ENCODE data around the gene BRICD5. TPM values are rescaled to one million over a fixed set of nuclear protein-coding genes. Genes with fewer than 3 reads are reported as not detected.
A peak's percentile ranks its signal among the peaks of the same experiment; 100 is the strongest.

Gene BRICD5
- total and polyA plus RNA-seq, 2 of the 13 experiments (the other 11 are each of a cell fraction or from before 2014, with no cell fraction given) = 1.6 to 5.8 TPM

- Histone ChIP-seq H3K36me3 (replicated peaks in 1 of 2; ENCODE audit: control insufficient read depth in 1 of 2, insufficient read depth in 2 of 2, low read length in 2 of 2) (peaks cover 17 to 49% of the 10 kb centered on the region in 2 experiments; a peak in 3 of 5 replicates), H3K27ac (ENCODE audit: extremely low read length, insufficient read depth, low read length) (no peak overlapping the region), H3K4me3 (replicated peaks in 1 of 3; ENCODE audit: insufficient read depth in 1 of 3, low read depth in 2 of 3, low read length in 3 of 3) (no peak overlapping the region), H3K27me3 (ENCODE audit: control insufficient read depth in 1 of 2, insufficient read depth in 2 of 2, low read length in 2 of 2) (no peaks in the 10 kb centered on the region), H3K4me2 (ENCODE audit: low read depth, low read length) (no peak overlapping the region), H3K4me1 (ENCODE audit: insufficient read depth, low read length) (peaks cover 8% of the 10 kb centered on the region), H4K20me1 (ENCODE audit: insufficient read depth, low read length) (no peaks in the 10 kb centered on the region), H3K79me2 (ENCODE audit: insufficient read depth, low read length) (no peaks in the 10 kb centered on the region), H2AFZ (ENCODE audit: low read length) (no peak overlapping the region), H3K9me3 (ENCODE audit: low read length) (no peaks in the 10 kb centered on the region), H3K9ac (ENCODE audit: insufficient read depth, low read depth, low read length) (no peak overlapping the region)
- ATAC-seq (no peak), FAIRE-seq (no peak), DNase-seq (ENCODE audit: low spot score) (no peak)
- POLR2A ChIA-PET = no interaction called here
- intact Hi-C loops (cut with micrococcal nuclease; ENCODE audit: unreplicated experiment) (no loop called here), in situ Hi-C loops (cut with HindIII; ENCODE audit: extremely low pct_ligation_motif_present, low pct_unique_long_range_greater_than_20kb) (no loop called here)
- TF ChIP-seq SNAPC5 (CRISPR knock-in tag; IDR thresholded peaks at IDR 0.05; ENCODE audit: borderline replicate concordance) = no peak
- TF ChIP-seq ZBTB33 (CRISPR knock-in tag; IDR thresholded peaks at IDR 0.05) = peak; percentile 91
- 0 out of 2 replicates have a peak, but pooled peaks have one; percentile 7 for TF ChIP-seq ZNF687 (CRISPR knock-in tag; IDR thresholded peaks at IDR 0.05)
- peak; percentile 67 for TF ChIP-seq AGO2 (optimal IDR thresholded peaks at IDR 0.05; ENCODE audit: low read depth, low read length)
- WGBS (ENCODE audit: low lambda C conversion rate) = 96% methylated on average over 21 of the region's 47 CpGs
- CTCF ChIA-PET (ENCODE audit: low intra/inter-chr PET ratio, low total read pairs) = no interaction called here
- no TSS peak for BruUV-seq (replicated peaks)
Observed at GRCh38 chr16:2170587-2171435, 39.9 kb downstream of the BRICD5 start.
